ENCODE results near the gene MRPL55.
A peak's percentile ranks its signal among the peaks of the same experiment; 100 is the strongest.

Gene MRPL55

GRCh38 chr1:228084325-228084724 is 24.8 kb downstream of the MRPL55 start:
- peak; percentile 58 for DNase-seq

DNA sequence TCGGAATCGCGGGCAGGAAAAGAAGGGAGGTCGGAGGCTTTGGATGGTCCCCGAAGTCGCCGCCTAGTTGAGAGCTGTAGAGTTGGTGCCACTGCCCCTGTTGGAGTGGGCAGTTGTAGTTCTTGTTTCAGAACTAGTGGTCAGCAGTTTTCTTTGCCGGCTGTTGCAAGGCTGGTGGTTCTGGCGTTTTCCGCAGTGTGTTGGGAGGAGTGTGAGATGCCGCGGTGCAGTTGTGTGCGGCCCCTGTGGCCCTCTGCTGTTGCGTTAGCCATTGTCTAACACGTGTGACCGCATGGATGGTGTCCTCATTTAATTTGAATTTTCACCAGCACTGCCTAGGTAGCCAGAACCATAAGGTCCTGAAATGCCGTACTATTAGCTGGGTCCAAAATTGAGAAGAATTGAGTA is 25.2 kb downstream of the MRPL55 start:
- DNase-seq = no peak

DNA sequence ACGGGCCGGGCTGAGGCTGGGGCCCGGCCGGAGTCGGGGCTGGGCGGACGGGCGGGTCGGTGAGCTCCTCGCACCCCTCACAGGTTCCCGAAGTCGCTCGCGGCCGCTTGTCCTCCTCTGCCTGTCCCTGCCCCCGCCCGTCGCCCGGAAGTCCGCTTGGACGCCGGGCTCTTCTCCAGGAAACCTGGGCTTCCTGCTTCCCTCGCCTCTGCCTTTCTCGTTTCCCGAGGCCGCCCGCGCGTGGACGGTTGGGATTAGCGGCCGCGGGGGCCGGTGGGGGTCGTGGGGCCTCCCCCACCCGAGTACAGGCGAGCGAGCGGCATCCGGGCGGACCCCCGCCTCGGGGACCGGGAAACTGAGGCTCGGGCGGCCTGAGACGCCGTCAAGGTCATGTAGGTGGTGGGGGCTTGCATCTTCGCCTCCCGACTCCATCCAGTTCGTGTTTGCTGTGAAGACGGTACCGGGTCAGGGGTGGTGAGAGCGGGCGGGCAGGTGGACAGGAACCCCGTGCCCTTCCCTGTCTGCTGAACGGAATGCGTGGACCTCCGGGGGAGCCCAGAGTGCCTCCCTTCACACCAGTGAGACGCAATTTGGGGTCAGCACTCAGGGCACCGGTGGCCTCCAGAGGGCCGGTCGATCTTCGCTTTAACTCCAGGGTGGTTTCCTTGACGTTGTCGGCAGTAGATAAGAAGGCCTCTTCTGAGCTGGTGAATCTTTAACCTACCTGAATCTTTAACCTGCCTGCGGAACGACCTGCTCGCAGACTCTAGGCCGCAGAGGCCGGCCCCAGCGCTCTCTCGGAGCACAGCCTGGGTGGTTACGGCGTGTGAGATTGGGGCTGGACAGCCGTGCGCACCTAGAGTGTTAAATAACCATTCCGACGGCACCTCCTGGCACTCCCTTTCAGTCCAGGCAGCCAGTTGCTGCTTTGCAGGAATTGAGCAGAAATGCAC is 25.9 kb downstream of the MRPL55 start:
- peak; percentile 47 for DNase-seq

GRCh38 chr1:228082214-228082917 is 26.7 kb downstream of the MRPL55 start, which contains the start of gene ARF1:
ARF1 (plus strand) TSS chr1:228082708; CDS start chr1:228097115, 14,407 bp downstream.
- peak; percentile 93 for DNase-seq

- no peak for DNase-seq
Observed at GRCh38 chr1:228081578-228082213, 27.4 kb downstream of the MRPL55 start.

DNA sequence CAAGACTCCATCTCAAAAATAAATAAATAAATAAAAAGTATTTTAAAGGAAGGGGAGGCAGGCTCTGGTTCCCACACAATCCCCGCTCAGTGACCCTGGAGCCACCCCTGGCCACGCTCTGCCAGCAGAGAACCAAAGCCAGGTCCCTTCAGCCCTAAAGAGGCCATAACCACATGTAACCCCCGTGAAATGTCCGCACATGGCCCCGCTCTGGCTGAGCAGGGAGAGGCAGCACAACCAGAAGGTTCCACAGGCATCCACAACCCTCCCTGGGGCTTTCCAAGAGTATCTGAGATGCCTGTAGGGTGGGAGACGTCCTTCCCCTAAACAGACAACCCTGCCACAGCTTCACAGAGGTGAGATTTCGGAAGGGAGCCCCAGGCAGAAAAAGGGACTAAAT is 28.0 kb downstream of the MRPL55 start:
- DNase-seq = no peak

GRCh38 chr1:228079601-228080263 is 29.4 kb downstream of the MRPL55 start:
- DNase-seq = no peak

- DNase-seq = no peak
Observed at GRCh38 chr1:228079013-228079412, 30.1 kb downstream of the MRPL55 start.

DNA sequence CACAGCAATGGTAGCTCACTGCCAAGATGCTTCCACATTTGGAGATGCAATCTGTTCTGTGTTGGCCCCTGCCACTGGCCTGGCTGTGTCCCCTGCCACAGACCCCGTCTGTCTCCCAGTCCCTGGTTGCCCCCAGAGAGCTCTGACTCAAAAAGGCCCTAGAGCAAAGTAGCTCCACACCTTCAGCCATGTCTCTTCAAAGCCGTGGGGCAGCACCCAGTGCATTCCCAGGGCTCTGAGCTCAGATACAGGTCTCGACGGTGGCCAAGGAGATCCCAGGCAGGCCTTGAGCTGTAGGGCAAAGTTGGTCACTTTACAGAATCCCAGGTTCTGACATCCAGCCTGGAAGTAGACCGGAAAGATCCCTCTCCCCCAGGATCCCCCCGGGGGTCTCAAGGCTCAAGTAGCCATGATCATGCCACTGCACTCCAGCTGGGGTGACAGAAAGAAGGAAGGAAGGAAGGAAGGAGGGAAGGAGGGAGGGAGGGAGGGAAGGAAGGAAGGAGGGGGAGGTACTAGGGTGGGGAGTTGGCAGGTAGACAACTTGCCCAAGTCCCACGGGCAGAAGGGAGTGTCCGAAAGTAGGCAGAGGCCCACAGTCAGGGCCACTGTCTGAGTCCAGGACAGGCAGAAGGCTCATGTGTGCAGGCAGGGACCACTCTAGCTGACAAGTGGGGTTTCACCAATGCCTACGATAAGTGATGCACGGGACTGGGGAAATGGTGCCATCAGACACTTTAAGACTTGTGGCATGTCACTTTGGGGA is 31.4 kb downstream of the MRPL55 start:
- DNase-seq = no peak

DNA sequence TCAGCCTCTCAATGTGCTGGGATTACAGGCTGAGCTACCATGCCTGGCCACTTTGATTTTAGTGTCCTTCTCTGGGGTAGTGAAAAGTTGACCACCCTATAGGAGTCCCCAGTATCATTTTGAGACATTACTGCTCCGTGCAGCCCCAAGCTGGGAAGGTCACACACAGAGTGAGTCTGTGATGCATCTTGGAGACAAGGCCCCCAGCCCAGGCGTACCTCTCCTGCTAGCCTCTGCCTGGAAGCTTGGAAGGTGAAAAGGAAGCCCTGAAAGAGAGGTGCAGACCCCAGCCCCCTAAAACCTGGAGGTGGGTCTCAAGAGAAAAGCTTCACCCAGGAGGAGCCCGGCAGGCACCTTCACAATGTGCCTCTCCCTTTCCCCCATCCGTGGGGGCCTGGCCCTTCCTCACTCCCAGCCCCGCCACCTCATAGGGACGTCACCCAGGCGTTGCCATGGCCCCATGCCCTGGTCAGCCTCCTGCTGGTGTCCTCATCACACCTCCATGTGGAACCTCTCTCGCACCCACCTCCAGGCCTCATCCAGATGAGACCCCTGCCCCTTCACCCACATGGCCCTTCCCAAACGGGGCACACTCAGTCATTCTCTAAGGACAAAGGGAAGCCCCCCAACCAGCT is 32.2 kb downstream of the MRPL55 start:
- DNase-seq = no peak

GRCh38 chr1:228075801-228076271 is 33.3 kb downstream of the MRPL55 start:
- no peak for DNase-seq

GRCh38 chr1:228074954-228075730 is 34.0 kb downstream of the MRPL55 start:
- no peak for DNase-seq

GRCh38 chr1:228073857-228074545 is 35.1 kb downstream of the MRPL55 start:
- no peak for DNase-seq

- DNase-seq = no peak
Observed at GRCh38 chr1:228073061-228073856, 35.8 kb downstream of the MRPL55 start.

- no peak for DNase-seq
Observed at GRCh38 chr1:228072658-228073043, 36.4 kb downstream of the MRPL55 start.

GRCh38 chr1:228071839-228072657 is 37.1 kb downstream of the MRPL55 start:
- no peak for DNase-seq

- DNase-seq = no peak
Observed at GRCh38 chr1:228070851-228071250, 38.2 kb downstream of the MRPL55 start.

GRCh38 chr1:228070173-228070572 is 38.9 kb downstream of the MRPL55 start:
- no peak for DNase-seq

Data from fibroblast of skin of abdomen (primary cell).